Left ventricle myocardium inferior (tissue), 1 donor: ENCODE results near the gene TAS2R9. TPM values are rescaled to one million over a fixed set of nuclear protein-coding genes. Genes with fewer than 3 reads are reported as not detected.
"Not testable (repeated sequence)": the region's sequence is repeated elsewhere in the genome, so short reads cannot be mapped to it uniquely, and the experiment has no call there.

Source experiments
- DNase-seq: peaks from one replicate; pipeline ENCODE4 v3.0.0-alpha.2; 2020
- H3K27ac ChIP-seq: fragments of 200-600 bp; replicated peaks from 2 replicates; pipeline ENCODE4 v1.8.0; 2021
- H3K27me3 ChIP-seq: fragments of 200-600 bp; 2 replicates; pipeline ENCODE4 v1.8.0; 2021; ENCODE audit warnings: low read depth
- H3K36me3 ChIP-seq: fragments of 200-600 bp; 2 replicates; pipeline ENCODE4 v1.8.0; 2021
- H3K4me1 ChIP-seq: fragments of 200-600 bp; 2 replicates; pipeline ENCODE4 v1.8.0; 2021
- H3K4me3 ChIP-seq: fragments of 200-600 bp; 2 replicates; pipeline ENCODE4 v1.8.0; 2021; ENCODE audit warnings: mild to moderate bottlenecking, moderate library complexity
- H3K9me3 ChIP-seq: fragments of 200-600 bp; replicated peaks from 2 replicates; pipeline ENCODE4 v1.8.0; 2021
- CTCF ChIP-seq: fragments of 200-600 bp; IDR thresholded peaks from 2 replicates; pipeline ENCODE4 v1.8.0; 2021; ENCODE audit warnings: antibody characterized with exemption, mild to moderate bottlenecking, borderline replicate concordance
- intact Hi-C: fragments of 100-400 bp; cut with micrococcal nuclease; formaldehyde crosslinking; loops from one replicate; pipeline ENCODE4 v1.11.0; 2022
- total RNA-seq: library from RNA; stranded (reverse); fragmentation: NEBNext Ultra II Directional; extraction: Animal tissue kit (Norgen Biotek cat#: 25700); gene quantifications from one replicate; pipeline ENCODE4 v1.2.1, GENCODE V29; 2021
- donor health status: DM: no; HTN: yes; CAD: no; lungs with severe emphysema.

TAS2R9 gene
- total RNA-seq, 1 donor from 2014 or later = not detected

GRCh38 chr12:10811883-10812536 is 2.0 kb upstream of the TAS2R9 start:
- Histone ChIP-seq H3K27ac (no peak overlapping the region), H3K27me3 (no peaks in the 10 kb centered on the region), H3K9me3 (peaks cover 13% of the 10 kb centered on the region), H3K4me1 (no peaks in the 10 kb centered on the region), H3K4me3 (no peak overlapping the region), H3K36me3 (no peaks in the 10 kb centered on the region)
- TF ChIP-seq CTCF = no peak
- no peak for DNase-seq
- intact Hi-C loops = no loop called here

- Histone ChIP-seq H3K27me3 (no peaks in the 10 kb centered on the region), H3K4me3 (no peak within 1 kb of the TSS), H3K36me3 (no peaks in the 10 kb centered on the region), H3K4me1 (no peaks in the 10 kb centered on the region), H3K9me3 (no peaks in the 10 kb centered on the region), H3K27ac (no peak within 1 kb of the TSS)
- TF ChIP-seq CTCF = no peak
- no peak for DNase-seq
- intact Hi-C loops = no loop called here
Observed at GRCh38 chr12:10807186-10807585, 2.8 kb downstream of the TAS2R9 start, which contains the start of gene TAS2R8. TAS2R8 (minus strand) TSS chr12:10807286; CDS start chr12:10806980, 306 bp downstream.

- intact Hi-C loops = no loop called here
- Histone ChIP-seq H3K9me3 (no peaks in the 10 kb centered on the region), H3K27me3 (peaks cover 4% of the 10 kb centered on the region), H3K4me3 (no peak within 1 kb of the TSS), H3K27ac (no peak within 1 kb of the TSS), H3K4me1 (no peaks in the 10 kb centered on the region), H3K36me3 (no peaks in the 10 kb centered on the region)
- no peak for TF ChIP-seq CTCF
- DNase-seq = no peak
Observed at GRCh38 chr12:10802587-10802986, 7.4 kb downstream of the TAS2R9 start, which contains the start of gene TAS2R7. TAS2R7 (minus strand) TSS chr12:10802627; CDS start chr12:10802570, 57 bp downstream.

DNA sequence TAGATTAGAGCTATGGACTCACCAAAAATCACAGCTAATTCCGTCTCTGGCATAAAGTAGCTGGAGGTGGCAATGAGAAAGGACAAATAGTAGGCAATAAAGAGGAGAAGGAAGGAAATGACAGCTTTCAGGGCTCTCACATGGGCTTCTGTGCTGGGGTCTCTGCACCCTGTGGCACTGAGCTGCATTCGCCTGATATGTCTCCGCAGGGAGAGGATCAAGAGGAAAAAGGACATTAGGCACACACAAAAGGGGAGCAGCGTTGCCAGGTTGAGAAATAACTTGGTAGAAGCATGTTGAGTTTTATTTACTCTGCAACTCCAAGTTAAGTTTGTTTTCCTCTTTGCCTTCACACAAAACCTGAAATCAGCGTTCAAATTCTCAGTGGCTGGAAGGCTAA is 8.2 kb downstream of the TAS2R9 start:
- Histone ChIP-seq H3K27ac (no peak overlapping the region), H3K36me3 (no peaks in the 10 kb centered on the region), H3K4me3 (no peak overlapping the region), H3K9me3 (no peaks in the 10 kb centered on the region), H3K4me1 (no peaks in the 10 kb centered on the region), H3K27me3 (peaks cover 4% of the 10 kb centered on the region)
- intact Hi-C loops = no loop called here
- TF ChIP-seq CTCF = no peak
- no peak for DNase-seq

- no peaks in the 10 kb centered on the region for H3K4me1 ChIP-seq
- H3K4me3 ChIP-seq = no peak overlapping the region
Observed at GRCh38 chr12:10794222-10794621, 15.7 kb downstream of the TAS2R9 start.

GRCh38 chr12:10791769-10792168 is 18.2 kb downstream of the TAS2R9 start:
- intact Hi-C loops, H3K4me1 ChIP-seq, H3K27ac ChIP-seq: not testable (repeated sequence)

More at GRCh38 chr12:10794222-10794621, 15.7 kb downstream of the TAS2R9 start:
- intact Hi-C loops = no loop called here
- TF ChIP-seq CTCF = no peak
- Histone ChIP-seq H3K36me3 (no peaks in the 10 kb centered on the region), H3K27ac (no peak overlapping the region), H3K27me3 (peaks cover 3% of the 10 kb centered on the region), H3K9me3 (no peaks in the 10 kb centered on the region)
- no peak for DNase-seq

More at GRCh38 chr12:10791769-10792168, 18.2 kb downstream of the TAS2R9 start:
- H3K9me3 ChIP-seq, H3K4me3 ChIP-seq, H3K27me3 ChIP-seq, H3K36me3 ChIP-seq, DNase-seq: not testable (repeated sequence)
